GM13976 (cell line): ENCODE data around the gene HTRA2.
A peak's percentile ranks its signal among the peaks of the same experiment; 100 is the strongest.

Experiments
- DNase-seq: peaks from one replicate; pipeline ENCODE4 v3.0.0; 2012; ENCODE audit warnings: low spot score
- in situ Hi-C: fragments of 300-500 bp; cut with MboI; formaldehyde crosslinking; loops from one replicate; pipeline ENCODE4 v1.12.0; 2022; ENCODE audit warnings: low sequenced_read_pairs, mixed read lengths, inconsistent platforms; ENCODE audit not compliant: unreplicated experiment
- TF ChIP-seq, protein P1 (sequence below): IDR thresholded peaks from 2 replicates; pipeline ENCODE4 v1.5.1; 2012; ENCODE audit warnings: borderline replicate concordance, mild to moderate bottlenecking; ENCODE audit not compliant: insufficient read depth; ENCODE audit errors: extremely low read depth, missing control alignments, control extremely low read depth

HTRA2 gene

GRCh38 chr2:74516650-74517049, 13.1 kb upstream of the HTRA2 start:
- no peak for DNase-seq
- TF ChIP-seq, protein P1, sequence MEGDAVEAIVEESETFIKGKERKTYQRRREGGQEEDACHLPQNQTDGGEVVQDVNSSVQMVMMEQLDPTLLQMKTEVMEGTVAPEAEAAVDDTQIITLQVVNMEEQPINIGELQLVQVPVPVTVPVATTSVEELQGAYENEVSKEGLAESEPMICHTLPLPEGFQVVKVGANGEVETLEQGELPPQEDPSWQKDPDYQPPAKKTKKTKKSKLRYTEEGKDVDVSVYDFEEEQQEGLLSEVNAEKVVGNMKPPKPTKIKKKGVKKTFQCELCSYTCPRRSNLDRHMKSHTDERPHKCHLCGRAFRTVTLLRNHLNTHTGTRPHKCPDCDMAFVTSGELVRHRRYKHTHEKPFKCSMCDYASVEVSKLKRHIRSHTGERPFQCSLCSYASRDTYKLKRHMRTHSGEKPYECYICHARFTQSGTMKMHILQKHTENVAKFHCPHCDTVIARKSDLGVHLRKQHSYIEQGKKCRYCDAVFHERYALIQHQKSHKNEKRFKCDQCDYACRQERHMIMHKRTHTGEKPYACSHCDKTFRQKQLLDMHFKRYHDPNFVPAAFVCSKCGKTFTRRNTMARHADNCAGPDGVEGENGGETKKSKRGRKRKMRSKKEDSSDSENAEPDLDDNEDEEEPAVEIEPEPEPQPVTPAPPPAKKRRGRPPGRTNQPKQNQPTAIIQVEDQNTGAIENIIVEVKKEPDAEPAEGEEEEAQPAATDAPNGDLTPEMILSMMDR, result no peak
- in situ Hi-C loops, result no loop called here

GRCh38 chr2:74522516-74522915, 7.2 kb upstream of the HTRA2 start:
- no peak for DNase-seq
- in situ Hi-C loops, result no loop called here
- TF ChIP-seq, protein P1, result no peak

- TF ChIP-seq, protein P1, result no peak
- DNase-seq, result no peak
- in situ Hi-C loops, result no loop called here
These were observed 5.7 kb upstream of the HTRA2 start for GRCh38 chr2:74524005-74524404.

GRCh38 chr2:74524955-74525716, 4.6 kb upstream of the HTRA2 start:
- in situ Hi-C loops, result no loop called here
- no peak for DNase-seq
- TF ChIP-seq, protein P1, result no peak

- TF ChIP-seq, protein P1, result no peak
- in situ Hi-C loops, result no loop called here
- peak; percentile 67 for DNase-seq
These were observed 3.8 kb upstream of the HTRA2 start, which contains the start of gene DQX1 for GRCh38 chr2:74525717-74526648. DQX1 (minus strand) TSS chr2:74526231; CDS start chr2:74525729, 502 bp downstream.

DNA sequence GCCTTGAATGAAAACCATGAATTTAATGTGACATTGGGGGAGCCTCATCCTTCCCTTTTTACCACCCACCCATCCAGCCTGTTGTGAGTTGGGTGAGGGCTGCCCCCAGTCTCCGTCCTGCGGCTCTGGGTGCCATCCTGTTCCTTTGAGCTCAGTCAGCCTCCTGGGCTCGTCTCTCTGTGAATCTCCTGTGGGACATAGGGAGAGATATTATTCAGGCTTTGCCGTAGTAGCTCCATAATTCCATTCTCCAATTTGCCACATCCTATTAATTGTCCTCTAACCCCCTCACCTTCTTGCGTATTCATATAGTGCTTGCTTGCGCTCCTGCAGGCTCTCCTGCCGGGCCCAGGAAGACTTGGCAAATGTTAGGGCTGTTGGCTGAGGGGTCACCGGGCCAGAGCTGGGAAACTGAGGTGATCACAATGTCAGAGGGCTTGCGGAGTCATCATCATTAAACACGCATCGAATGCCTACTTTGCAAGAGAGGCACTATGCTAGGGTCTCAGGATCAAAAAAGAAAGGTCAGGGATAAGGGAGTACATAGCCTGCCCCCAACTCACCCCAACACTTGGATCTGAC, 3.0 kb upstream of the HTRA2 start:
- in situ Hi-C loops, result no loop called here
- DNase-seq, result no peak
- TF ChIP-seq, protein P1, result no peak
